Activated effector memory CD4-positive, alpha-beta T cell treated with anti-CD3 and anti-CD28 coated beads, Interleukin-2, amount 50 U/mL, for 16 hours (primary cell): ENCODE results near the gene PPP2R1A.
"Not testable (repeated sequence)": the region's sequence is repeated elsewhere in the genome, so short reads cannot be mapped to it uniquely, and the experiment has no call there.

Experiments
- DNase-seq: peaks from one replicate; pipeline ENCODE4 v3.0.0-alpha.2; 2020

Gene PPP2R1A

GRCh38 chr19:52248241-52248640 is 58.4 kb downstream of the PPP2R1A start:
- DNase-seq = peak; percentile 85

GRCh38 chr19:52258426-52258825 is 68.6 kb downstream of the PPP2R1A start:
- no peak for DNase-seq

GRCh38 chr19:52265556-52265955 is 75.7 kb downstream of the PPP2R1A start:
- not testable (repeated sequence) for DNase-seq

- peak; percentile 99 for DNase-seq
Measured at GRCh38 chr19:52269338-52270261, 79.7 kb downstream of the PPP2R1A start, which contains the start of gene ZNF766. ZNF766 (plus strand) TSS chr19:52269587; CDS start chr19:52269614, 27 bp downstream.

GRCh38 chr19:52270266-52270885 is 80.5 kb downstream of the PPP2R1A start:
- no peak for DNase-seq

- no peak for DNase-seq
Measured at GRCh38 chr19:52273301-52273700, 83.4 kb downstream of the PPP2R1A start.

- DNase-seq = no peak
Measured at GRCh38 chr19:52274191-52274590, 84.3 kb downstream of the PPP2R1A start.

GRCh38 chr19:52275988-52276387 is 86.1 kb downstream of the PPP2R1A start:
- no peak for DNase-seq

GRCh38 chr19:52277471-52277870 is 87.6 kb downstream of the PPP2R1A start:
- no peak for DNase-seq
